Stimulated activated CD8-positive, alpha-beta memory T cell treated with anti-CD3 and anti-CD28 coated beads, Interleukin-2, amount 100 ng/mL, for 48 hours (primary cell): ENCODE data around the gene NAA60.
A peak's percentile ranks its signal among the peaks of the same experiment; 100 is the strongest.

Experiments used
- DNase-seq, 2 donors: peaks; one replicate each; pipeline ENCODE4 v3.0.0-alpha.2; 2020; ENCODE audit warnings: low read depth in 2 of 2

Gene NAA60

DNA sequence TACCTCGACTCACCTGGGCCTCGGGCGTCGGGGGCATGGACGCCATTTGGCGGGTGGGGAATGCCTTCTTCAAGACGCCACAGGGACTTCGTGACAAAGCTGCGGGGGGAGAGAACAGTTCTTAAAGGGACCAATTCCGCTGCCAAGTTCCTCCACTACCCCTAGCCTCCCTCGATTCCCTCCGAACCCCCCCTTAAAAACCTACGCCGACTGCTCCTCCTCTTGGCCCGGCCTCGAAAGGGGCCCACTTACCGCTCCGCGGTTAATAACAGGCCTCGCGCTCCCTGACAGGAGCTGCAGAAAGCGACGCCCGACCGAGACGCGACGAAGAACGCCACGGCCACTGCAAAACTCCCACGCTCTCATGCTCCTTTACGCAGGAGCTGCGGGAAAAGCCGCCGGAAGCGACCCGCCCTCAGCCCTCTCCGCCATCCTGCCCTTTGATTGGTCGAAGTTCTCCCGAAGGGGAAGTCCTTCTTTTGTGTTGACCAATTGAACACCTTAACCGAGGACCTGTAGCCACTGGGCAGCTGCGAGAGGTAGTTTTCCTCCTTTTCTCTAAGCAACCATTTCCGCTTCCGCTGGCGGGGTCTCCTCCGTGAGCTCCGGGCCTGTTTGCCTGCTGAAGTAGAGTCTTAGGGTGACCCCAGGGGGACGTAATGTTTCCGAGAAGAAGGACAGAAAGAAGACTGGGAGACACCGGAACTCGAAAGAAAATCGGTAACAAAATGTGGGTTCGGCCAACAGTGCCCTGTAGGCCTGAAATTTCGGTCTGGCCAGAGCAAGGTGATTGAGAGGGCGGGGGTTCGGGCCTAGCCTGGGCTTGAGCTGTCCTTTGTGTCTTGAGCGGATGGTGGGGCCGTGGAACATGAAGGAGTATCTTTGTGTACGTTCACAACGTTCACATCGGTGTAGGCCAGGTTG, at the start of gene NAA60, which contains the start of gene ZNF597:
TSS of gene NAA60 (plus strand) at position 573 of the 924 bp plus-strand sequence. CDS start 32,548 bp downstream, outside the sequence.
TSS of gene ZNF597 (minus strand) at position 397 of the 924 bp plus-strand sequence. CDS start at position 46, 351 bp downstream.
- DNase-seq, result peak; percentile 64 to 70

DNA sequence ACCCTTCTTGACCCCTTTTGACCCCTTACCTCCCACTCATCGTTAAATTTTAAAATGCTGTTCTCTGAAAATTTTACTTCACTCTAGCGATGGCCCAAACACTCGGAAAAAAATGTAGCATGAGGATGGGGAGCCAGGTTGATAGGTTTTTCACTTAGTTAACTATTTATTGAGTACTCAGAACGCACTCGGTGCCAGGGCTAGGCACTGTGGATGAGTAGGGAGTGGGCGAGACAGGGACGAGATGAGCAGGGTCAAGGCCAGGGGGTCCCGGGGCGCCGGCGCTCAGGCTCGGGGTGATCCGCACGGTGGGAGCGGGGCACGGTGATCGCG, 43.1 kb upstream of the NAA60 start:
- DNase-seq, result no peak

DNA sequence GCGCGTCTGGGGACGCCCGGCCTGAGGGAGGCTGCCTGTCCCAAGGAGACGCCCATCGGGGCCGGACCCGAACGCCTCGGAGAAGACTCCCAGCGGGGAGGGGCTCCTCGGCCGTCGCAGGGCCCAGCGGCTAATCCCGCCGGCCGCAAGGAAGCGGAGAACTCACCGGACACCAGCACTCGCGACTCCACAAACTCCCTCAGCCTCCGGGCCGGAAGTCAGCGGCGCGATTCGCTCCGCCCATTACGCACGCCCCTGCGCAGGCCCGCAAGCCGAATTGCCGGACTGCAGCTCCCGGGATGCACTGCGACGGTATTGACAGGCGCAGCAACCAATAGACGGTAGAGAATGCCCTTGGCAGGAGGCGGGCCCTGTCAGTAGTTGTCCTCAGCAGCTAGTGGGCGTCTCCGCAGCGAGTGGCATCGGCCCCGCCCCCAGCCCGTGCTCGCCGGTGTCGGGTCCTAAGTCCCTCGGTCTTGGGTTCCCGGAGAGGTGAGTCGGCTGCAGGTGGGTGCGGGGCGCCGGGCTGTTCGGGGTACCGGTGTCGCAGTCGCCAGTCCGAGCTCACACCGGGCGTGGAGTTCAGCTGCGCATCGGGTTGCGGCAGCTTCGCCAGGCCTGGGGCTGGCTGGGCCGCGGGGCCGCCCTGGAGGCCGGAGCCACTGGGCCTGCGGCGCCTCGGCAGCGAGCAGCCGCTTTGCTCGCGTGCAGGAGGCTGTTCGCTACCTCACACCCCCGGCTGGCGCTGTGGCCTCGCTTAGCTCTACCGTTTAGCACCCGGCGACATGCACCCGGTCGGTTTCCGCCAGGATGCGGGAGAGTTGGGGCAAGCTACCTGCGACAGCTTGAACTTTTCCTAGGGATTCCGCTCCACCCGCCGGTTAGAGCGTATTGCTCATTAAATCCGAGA, 42.4 kb upstream of the NAA60 start, which contains the start of the genes ZNF174 and ZSCAN32:
TSS of gene ZNF174 (plus strand) at position 437 of the 910 bp plus-strand sequence. CDS start 790 bp downstream, outside the sequence.
TSS of gene ZSCAN32 (minus strand) at position 226 of the 910 bp plus-strand sequence. CDS start 3,447 bp downstream, outside the sequence.
- DNase-seq, result peak; percentile 95 to 97

DNA sequence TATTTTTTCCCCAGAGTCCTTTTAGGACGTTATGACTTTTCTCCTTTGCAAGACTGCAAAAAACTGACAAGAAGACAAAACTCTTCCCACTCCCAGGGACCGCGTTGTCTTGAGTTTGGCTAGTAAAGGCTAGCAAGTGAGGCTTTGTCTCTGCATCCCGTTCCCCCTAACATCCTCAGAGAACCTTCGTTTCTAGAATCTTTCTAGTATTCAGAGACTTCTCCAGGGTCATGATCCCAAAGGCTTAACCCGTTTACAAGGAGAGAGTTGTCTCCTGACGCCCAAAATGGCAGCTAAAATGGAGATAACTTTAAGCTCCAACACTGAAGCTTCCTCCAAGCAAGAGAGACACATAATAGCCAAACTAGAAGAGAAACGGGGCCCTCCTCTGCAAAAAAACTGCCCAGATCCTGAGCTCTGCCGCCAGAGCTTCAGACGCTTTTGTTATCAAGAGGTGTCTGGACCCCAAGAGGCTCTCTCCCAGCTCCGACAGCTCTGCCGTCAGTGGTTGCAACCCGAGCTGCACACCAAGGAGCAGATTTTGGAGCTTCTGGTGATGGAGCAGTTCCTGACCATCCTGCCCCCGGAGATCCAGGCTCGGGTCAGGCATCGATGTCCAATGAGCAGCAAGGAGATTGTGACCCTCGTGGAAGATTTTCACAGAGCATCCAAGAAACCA, 41.6 kb upstream of the NAA60 start:
- DNase-seq, result no peak

DNA sequence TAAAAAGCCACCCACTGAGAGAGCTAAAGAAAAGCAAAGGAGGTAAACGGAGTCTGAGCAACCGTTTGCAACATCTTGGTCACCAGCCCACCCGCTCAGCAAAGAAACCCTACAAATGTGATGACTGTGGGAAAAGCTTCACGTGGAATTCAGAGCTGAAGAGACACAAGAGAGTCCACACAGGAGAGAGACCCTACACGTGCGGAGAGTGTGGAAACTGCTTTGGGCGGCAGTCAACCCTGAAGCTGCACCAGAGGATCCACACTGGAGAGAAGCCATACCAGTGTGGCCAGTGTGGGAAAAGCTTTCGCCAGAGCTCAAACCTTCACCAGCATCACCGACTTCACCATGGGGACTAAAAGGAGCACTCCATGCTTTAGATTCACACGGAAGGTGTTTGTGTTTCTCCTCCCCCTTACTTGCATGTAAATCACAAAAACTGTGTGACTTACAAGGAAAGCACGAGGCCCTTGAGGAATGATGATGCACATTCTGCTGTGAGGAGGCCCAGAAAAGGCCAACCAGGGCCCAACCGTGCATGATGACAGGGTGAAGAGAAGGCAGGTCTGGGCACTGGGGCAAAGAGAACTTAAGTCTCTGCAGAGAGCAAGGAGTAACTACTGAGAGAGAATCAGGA, 34.8 kb upstream of the NAA60 start:
- no peak for DNase-seq

DNA sequence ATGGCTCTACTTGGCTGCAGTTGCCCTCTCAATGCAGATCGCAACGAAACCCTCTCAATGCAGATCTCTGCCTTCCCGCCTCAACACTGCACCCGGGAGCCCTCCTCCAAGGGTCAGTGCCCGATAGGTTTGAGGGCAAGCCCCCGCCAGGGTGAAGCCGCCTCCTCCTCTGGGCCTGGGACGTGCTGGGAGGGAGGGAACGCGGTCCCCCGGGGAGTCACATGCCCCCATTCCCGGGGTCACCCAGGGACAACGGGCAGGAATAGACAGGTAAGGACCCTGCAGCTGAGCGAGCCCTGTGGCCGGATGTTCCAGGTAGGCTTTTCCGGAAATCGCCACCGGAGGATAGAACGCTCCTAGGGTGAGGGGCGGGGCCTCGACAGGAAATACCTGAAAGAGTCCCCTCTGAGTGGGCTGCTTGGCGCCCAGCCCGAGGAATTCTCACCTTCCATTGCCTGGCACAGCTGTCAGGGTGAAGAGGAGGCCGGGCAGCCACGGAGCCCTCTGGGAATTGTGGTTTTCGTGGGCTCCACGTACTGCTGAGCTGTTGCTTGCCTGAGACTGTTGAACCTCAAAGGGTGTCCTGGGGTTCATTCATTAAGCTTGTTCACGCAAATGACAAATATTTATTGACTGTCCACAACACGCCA, 29.6 kb upstream of the NAA60 start:
- no peak for DNase-seq

DNA sequence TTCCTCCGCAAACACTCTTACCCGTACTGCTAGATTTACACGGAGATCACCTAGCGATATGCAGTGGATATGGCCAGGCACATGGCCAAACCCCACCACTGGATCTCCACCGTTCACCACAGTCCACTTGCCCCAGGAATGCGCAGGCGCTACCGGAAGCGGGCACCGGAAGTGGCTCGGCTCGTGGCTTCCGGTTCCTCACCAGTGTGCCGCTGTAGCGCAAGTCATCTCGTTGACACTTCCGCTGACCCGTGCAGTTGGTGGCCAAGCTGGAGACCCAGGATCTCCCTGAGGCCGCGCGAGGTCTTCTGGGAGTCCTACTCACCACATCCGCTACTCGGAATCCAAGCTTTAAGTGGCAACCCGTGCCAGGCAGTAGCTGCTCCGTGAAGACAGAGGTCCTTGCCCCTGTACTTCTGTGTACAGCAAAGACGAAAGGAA, 11.7 kb upstream of the NAA60 start:
- peak; percentile 36 to 66 for DNase-seq

DNA sequence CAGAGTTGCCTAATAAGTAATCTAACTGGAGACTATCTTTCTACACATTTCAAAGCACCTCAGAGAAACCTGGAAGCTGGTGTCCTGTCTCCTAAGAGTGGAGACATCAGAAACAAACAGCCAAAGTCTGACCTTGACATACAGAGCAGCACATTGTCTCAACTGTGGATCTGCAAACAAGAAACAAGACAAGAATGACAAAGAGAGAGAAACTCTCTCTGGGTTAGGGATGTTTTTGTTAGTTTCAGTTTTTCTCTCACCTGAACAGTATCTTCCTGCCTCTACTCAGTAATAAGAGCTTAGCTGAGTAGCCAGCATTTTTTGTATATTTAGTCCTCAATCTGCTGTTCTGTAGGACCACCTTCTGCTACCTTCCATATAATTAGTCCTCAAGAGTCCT, 9.1 kb upstream of the NAA60 start:
- no peak for DNase-seq

DNA sequence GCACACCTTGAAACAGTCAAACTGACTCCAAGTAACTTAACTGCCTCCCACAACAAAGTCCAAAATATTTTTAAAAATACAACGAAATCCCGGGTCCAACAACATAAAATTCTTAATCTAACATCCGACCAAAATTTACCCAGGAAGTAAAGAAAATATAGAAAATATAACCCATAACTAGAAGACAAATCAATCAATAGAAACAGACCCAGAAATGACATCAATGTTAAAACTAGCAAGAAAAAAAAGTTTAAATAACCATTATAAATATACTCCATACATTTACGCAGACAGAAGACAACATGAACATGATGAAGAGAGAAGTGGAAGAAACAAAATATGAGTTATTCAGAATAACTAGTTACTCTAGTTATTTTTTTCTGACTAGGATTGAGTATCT, 3.8 kb upstream of the NAA60 start:
- DNase-seq, result no peak

DNA sequence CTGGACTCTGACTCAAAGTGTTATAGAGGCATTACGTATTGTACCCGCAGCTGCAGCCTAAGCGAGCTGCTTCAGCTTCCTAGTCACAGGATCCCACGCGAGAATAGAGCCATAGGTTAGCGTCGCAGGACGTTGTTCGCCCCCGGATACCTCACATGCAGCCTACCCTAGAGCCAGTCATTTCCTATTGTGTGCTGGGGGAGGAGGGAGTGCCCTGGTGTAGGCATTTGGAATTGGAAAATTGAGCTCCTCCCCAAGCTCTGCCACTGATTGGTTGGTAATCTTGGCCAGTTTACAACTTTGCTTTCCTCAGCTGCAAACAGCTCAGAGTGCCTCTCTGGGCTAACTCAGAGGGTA, 530 bp downstream of the NAA60 start:
- DNase-seq, result peak in 1 of 2 donors; percentile 19

DNA sequence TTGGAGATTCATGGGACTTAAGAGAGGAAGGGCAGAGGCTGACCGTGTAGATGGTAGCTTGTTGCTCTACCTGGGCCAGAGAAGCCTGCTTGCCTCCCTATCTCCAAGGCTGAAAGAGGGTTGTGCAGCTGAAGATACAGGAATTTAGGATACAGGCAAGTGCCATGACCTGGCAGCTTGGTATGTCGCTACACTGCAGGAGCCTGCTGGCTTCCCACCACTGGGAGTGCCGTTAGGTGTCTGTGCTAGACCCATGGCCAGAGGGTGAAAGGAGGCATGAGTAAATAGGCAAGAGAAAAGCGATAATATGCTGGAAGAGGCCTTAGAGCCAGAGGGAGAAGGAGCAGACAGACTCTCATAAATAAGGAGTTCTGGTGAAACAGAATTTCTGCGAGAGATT, 10.6 kb downstream of the NAA60 start:
- no peak for DNase-seq

DNA sequence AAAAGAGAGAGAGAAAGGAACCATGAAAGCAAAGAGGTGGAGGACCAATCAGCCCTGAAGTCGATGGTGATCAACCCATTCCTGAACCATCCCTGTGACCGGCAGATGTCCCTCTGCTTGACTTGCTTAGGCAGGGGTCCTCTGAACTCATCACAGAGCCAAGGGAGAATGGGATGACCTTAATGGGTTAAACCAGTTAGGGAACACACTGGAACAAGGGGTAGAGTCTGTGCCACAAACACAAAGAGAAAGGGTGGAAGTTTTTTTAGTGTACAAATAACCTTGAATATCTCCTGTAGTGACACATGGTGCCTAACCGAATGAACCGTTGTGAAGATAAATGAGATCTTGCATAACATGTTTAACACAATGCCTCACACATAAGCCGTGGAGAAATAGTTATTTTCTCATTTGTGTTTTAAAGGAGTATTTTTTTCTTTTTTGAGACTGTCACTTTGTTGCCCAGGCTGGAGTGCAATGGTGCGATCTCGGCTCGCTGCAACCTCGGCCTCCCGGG, 11.2 kb downstream of the NAA60 start:
- DNase-seq, result no peak

DNA sequence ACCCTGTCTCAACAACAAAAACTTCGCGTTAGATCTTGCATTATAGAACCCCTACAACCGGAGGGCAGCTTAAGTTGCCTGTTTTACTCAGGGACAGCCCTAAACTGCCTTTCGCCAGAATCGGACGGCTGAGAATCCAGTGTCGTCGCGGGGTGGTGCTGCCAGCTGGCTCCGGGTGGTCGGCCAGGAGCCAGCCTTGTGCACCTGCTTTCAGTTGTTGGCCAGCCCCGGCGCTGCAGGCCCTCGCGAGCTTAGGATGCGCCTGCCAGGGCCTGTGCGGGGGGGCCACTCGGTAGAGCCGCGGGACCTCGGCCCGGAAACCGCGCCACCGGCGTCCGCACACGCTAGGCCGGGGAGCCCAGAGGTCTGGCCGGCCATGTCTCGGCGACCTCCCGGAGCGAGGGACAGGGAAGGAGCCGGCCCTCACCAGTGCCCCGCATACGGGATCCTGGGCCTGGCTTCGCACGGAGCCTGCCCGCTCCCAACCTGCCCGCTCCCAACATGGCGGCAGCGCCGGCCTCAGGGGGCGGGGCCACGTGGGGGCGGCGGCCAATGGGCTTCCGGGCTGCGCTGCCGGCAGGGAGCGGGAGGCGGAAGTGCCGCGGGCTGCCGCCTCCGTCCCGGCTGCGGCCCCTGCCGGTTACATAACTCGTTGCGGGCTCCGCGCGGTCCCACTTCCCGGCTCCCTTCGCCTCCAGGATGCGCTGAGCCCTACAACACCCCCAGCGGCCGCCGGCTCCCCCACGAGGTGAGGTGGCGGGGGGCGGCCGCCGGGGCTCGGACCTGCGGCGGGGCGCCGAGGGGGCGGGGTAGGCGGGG, 14.2 kb downstream of the NAA60 start:
- DNase-seq, result peak; percentile 81 to 82

DNA sequence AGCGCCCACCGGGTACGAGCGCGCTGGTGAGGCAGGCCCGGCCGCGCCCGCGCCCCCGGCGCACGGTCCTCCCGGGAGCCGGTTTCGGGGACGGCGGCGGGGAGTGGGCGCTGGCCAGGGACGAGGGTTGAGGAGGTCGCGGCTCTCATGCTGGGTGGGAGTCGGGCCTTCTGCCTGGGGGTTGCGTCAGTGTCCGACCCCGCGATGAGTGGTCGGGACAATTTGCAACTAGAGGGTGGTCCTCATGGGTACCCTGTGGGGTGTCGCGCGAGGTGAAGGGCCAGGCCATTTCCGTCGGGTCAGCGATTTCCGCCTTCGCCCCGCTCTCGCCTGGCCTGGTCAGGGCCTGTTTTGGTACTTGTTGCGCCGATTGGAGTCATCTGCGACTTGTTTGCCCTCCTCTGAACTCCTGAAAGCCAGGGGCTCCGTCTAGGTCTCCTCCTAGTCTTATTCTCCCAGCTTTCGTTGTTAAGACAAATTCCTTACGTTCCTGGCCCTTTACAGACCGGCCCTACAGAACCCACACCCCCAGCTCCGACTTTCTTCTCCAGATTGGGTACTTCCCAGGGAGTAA, 14.9 kb downstream of the NAA60 start:
- no peak for DNase-seq

DNA sequence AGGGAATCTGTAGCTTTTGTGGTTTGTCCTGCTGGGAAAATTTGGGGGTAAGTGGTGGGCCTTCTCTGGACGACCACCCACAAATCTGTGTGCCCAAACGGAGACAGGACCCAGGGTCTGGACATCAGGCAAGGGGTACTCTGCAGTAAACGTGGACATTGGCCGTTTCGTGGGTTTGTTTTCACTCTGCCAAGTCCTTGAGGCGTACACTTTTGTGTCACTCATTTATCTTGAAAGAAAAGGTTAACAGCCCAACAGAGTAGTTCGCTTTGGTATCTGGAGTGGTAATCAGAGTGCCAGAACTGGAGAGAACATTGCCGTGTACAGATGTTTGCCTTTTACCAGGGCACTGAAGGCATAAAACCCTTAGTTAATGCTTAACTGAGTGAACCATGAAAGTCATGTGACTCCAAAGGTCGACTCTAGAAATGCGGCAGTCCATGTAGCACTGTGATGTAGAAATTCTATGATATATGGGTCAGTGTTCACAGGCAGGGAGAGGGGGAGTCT, 15.4 kb downstream of the NAA60 start:
- DNase-seq, result no peak

DNA sequence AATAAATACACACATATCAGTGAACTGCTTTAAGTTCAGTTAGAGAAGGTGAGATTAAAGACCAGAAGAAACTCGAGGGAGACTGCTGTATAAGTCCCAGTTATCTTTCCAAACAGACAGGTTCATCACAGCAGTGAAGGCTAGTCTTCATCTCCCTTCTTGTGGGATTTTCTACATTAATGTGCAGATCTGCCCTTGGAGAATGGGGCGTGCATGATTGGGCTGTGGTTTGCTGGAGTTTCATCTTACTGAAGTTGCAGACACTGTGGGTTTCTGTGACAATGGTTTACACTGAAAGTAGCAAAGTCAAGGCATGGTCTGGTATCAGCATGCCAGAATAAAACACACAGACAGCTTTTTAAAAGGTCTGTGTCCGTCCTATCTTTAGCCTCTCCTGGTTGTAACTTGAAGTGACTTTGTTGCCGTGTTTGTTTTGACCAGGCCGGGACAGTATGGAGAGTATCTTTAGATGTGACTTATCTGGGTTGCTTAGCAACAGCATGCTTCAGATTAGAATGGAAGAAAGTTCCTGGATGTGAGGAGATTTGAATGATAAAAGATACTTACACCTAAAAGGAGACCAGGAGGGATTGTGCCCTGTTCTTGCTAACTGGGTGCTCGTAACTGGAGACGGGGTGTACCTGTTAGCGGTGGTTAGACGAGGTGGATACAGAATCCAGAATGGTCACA, 16.1 kb downstream of the NAA60 start:
- no peak for DNase-seq

DNA sequence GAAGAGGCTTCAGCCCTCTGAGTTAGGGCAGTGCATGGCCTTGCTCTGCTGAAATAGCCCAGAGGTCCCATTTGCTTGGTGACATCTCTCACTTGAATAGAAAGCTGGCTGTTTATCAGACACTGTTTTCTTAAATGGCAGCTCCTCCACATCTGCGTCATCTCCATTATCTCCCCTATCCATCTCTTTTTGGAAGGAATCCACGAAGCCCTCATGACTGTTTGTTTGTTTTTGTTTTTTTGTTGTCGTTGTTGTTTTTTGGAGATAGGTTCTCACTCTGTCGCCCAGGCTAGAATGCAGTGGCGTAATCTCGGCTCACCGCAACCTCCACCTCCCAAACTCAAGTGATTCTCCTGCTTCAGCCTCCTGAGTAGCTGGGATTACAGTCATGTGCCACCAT, 16.6 kb downstream of the NAA60 start:
- no peak for DNase-seq

DNA sequence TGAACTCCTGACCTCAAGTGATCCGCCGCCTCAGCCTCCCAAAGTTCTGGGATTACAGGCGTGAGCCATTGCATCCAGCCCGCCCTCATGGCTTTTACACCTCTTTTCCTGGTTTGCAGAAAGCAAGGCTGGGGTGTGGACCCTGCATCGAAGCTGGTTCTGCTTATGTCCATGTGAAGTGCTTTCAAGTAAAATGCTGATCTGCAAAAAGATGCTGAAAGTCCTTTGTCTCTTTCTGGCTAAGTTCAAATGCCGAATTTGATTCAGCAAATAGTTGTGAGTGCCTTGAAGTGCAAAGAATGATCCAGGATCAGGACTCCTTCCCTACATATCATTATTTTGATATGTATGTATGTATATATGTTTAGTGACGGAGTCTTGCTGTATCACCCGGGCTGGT, 17.1 kb downstream of the NAA60 start:
- DNase-seq, result no peak
